ENCODE measurements around the gene SEPTIN3. TPM values are rescaled to one million over a fixed set of nuclear protein-coding genes. Genes with fewer than 3 reads are reported as not detected.

Gene SEPTIN3
- total and polyA plus RNA-seq, 2 of the 8 experiments (the other 6 are each of a cell fraction or from before 2014, with no cell fraction given), result 38.9 to 52.9 TPM

- Histone ChIP-seq H3K79me1 (ENCODE audit: low read depth, low read length) (no peaks in the 10 kb centered on the region), H3K56ac (replicated peaks; ENCODE audit: insufficient read length, low read depth, low read length) (no peak overlapping the region), H3K27me3 (replicated peaks in 1 of 4; ENCODE audit: control insufficient read depth in 3 of 4, extremely low read depth in 1 of 4, insufficient read depth in 3 of 4, low read length in 3 of 4) (peaks cover 13 to 55% (median 41%) of the 10 kb centered on the region in 4 experiments), H3K23me2 (ENCODE audit: low read depth, low read length) (peaks cover 4% of the 10 kb centered on the region; the same call in 1 of the 2 replicates), H3K27ac (ENCODE audit: low read depth, low read length) (no peak overlapping the region), H2AFZ (ENCODE audit: low read length) (no peak overlapping the region), H2BK5ac (ENCODE audit: low read depth, low read length) (no peak overlapping the region), H2BK12ac (ENCODE audit: low read depth, low read length) (peak overlapping the region; percentile 3; the same call in 1 of the 2 replicates), H4K91ac (replicated peaks; ENCODE audit: insufficient read length, low read length) (peak overlapping the region; percentile 34), H3K4ac (replicated peaks; ENCODE audit: insufficient read length, low read depth, low read length) (no peak overlapping the region), H3K4me2 (ENCODE audit: insufficient read depth in 1 of 2, low read depth in 2 of 2, low read length in 2 of 2) (no peak overlapping the region), H2BK15ac (ENCODE audit: low read length) (peak overlapping the region; percentile 53; the same call in 1 of the 2 replicates), H3K23ac (ENCODE audit: insufficient read length) (no peak overlapping the region), H3K79me2 (ENCODE audit: control insufficient read depth in 1 of 2, insufficient read depth in 2 of 2, low read length in 2 of 2) (no peaks in the 10 kb centered on the region), H2BK20ac (ENCODE audit: low read length) (no peak overlapping the region), H3K36me3 (ENCODE audit: control insufficient read depth in 2 of 4, insufficient read depth in 4 of 4, low read length in 3 of 4) (no peaks in the 10 kb centered on the region), H3K14ac (ENCODE audit: insufficient read length) (no peak overlapping the region), H3K9ac (replicated peaks in 1 of 4; ENCODE audit: extremely low read depth in 1 of 4, low read depth in 3 of 4, low read length in 3 of 4) (no peak overlapping the region), H4K8ac (ENCODE audit: extremely low read depth, insufficient read depth, low read length) (peak overlapping the region; percentile 57; the same call in 1 of the 2 replicates), H2AK5ac (ENCODE audit: low read depth, low read length) (peak overlapping the region; percentile 59; the same call in 1 of the 2 replicates), H3K18ac (ENCODE audit: extremely low read depth, low read length) (peak overlapping the region; percentile 15; the same call in 1 of the 2 replicates), H3K9me3 (ENCODE audit: insufficient read depth in 2 of 2, low read depth in 1 of 2, low read length in 1 of 2) (no peaks in the 10 kb centered on the region), H3K4me1 (replicated peaks in 1 of 4; ENCODE audit: control insufficient read depth in 3 of 4, insufficient read depth in 4 of 4, low read length in 3 of 4) (peaks cover 0 to 24% (median 15%) of the 10 kb centered on the region in 4 experiments; a peak in 6 of 7 replicates), H4K20me1 (replicated peaks in 1 of 2; ENCODE audit: control insufficient read depth in 1 of 2, insufficient read depth in 2 of 2, low read length in 2 of 2) (peaks cover 3 to 7% of the 10 kb centered on the region in 2 experiments), H4K5ac (ENCODE audit: insufficient read length, low read depth, low read length) (no peak overlapping the region), H2BK120ac (replicated peaks; ENCODE audit: low read depth, low read length) (no peak overlapping the region), H3K4me3 (ENCODE audit: extremely low read depth in 1 of 4, insufficient read depth in 2 of 4, low read depth in 3 of 4, low read length in 4 of 4) (no peak overlapping the region)
- POLR2A ChIA-PET (ENCODE audit: partially characterized antibody), result interaction anchor here (0.6 to 3.7 kb wide), 12 partner anchors 8 to 514 kb away, joined by 3 to 17 read pairs (median 8); partner anchors contain the start of gene CENPM
- DNase-seq (ENCODE audit: low read depth in 1 of 2, low spot score in 2 of 2) (no peak), FAIRE-seq (no peak)
- CTCF ChIA-PET (ENCODE audit: partially characterized antibody), result interaction anchor here (1.1 to 5.9 kb wide), 10 partner anchors 11 to 261 kb away, joined by 3 to 77 read pairs (median 6); no protein-coding TSS in a partner anchor
- no peak for TF ChIP-seq BACH1 (IDR thresholded peaks at IDR 0.05; ENCODE audit: low read length)
- no peak for TF ChIP-seq TAF7 (optimal IDR thresholded peaks at IDR 0.05; ENCODE audit: borderline replicate concordance, low read depth, low read length)
- TF ChIP-seq ZNF274 (IDR thresholded peaks at IDR 0.05; ENCODE audit: borderline replicate concordance, extremely low read depth, low read length), result no peak
- no peak for TF ChIP-seq CHD2 (IDR thresholded peaks at IDR 0.05; ENCODE audit: low read length)
- no peak for TF ChIP-seq SP4 (IDR thresholded peaks at IDR 0.05; ENCODE audit: low read length)
- TF ChIP-seq KDM4A (IDR thresholded peaks at IDR 0.05; ENCODE audit: low read depth, low read length, severe bottlenecking), result no peak
- TF ChIP-seq EP300 (IDR thresholded peaks at IDR 0.05; ENCODE audit: borderline replicate concordance in 1 of 2, low read depth in 2 of 2, low read length in 2 of 2), result no peak
- WGBS, 2 experiments (ENCODE audit: extremely low coverage in 1 of 2, insufficient coverage in 1 of 2, insufficient read length in 1 of 2, insufficient replicate concordance in 2 of 2, low coverage in 1 of 2, low lambda C conversion rate in 2 of 2, missing lambda C conversion rate in 1 of 2), result 84% methylated on average over 6 of the region's 6 CpGs; no CpG with 5 or more reads in 1 of the 2 experiments
These were observed 41.4 kb upstream of the SEPTIN3 start for GRCh38 chr22:41927813-41928212.
